HG02852 (cell line): ENCODE measurements around the gene DNAJC11.
"Not testable (repeated sequence)": the region's sequence is repeated elsewhere in the genome, so short reads cannot be mapped to it uniquely, and the experiment has no call there.

Experiments
- ATAC-seq: cut with Tn5 transposase; IDR thresholded peaks from one replicate; pipeline ENCODE4 v1.9.1; 2021; ENCODE audit warnings: mild to moderate bottlenecking, moderate library complexity; ENCODE audit not compliant: unreplicated experiment

The DNAJC11 gene

GRCh38 chr1:6653436-6654290 is 48.0 kb downstream of the DNAJC11 start:
- no peak for ATAC-seq

- ATAC-seq, result no peak
Observed at GRCh38 chr1:6652986-6653385, 48.6 kb downstream of the DNAJC11 start.

GRCh38 chr1:6651909-6652308 is 49.7 kb downstream of the DNAJC11 start:
- ATAC-seq, result no peak

GRCh38 chr1:6648556-6648955 is 53.1 kb downstream of the DNAJC11 start:
- ATAC-seq, result no peak

- ATAC-seq, result no peak
Observed at GRCh38 chr1:6646499-6647148, 55.0 kb downstream of the DNAJC11 start.

- no peak for ATAC-seq
Observed at GRCh38 chr1:6645018-6645417, 56.6 kb downstream of the DNAJC11 start.

- ATAC-seq, result not testable (repeated sequence)
Observed at GRCh38 chr1:6640867-6641266, 60.7 kb downstream of the DNAJC11 start.

GRCh38 chr1:6638226-6638625 is 63.4 kb downstream of the DNAJC11 start:
- no peak for ATAC-seq

GRCh38 chr1:6637770-6638169 is 63.8 kb downstream of the DNAJC11 start:
- no peak for ATAC-seq

- ATAC-seq, result not testable (repeated sequence)
Observed at GRCh38 chr1:6636778-6637177, 64.8 kb downstream of the DNAJC11 start.

GRCh38 chr1:6635910-6636760 is 65.5 kb downstream of the DNAJC11 start:
- no peak for ATAC-seq

- ATAC-seq, result no peak
Observed at GRCh38 chr1:6635161-6635909, 66.3 kb downstream of the DNAJC11 start.

- ATAC-seq, result no peak
Observed at GRCh38 chr1:6634371-6635052, 67.1 kb downstream of the DNAJC11 start.

GRCh38 chr1:6632588-6633514 is 68.8 kb downstream of the DNAJC11 start:
- no peak for ATAC-seq

- ATAC-seq, result no peak
Observed at GRCh38 chr1:6631058-6631457, 70.6 kb downstream of the DNAJC11 start.

- no peak for ATAC-seq
Observed at GRCh38 chr1:6630027-6630426, 71.6 kb downstream of the DNAJC11 start.

- ATAC-seq, result no peak
Observed at GRCh38 chr1:6628971-6629479, 72.6 kb downstream of the DNAJC11 start.

- ATAC-seq, result no peak
Observed at GRCh38 chr1:6627841-6628545, 73.6 kb downstream of the DNAJC11 start.
